Measurements from ENCODE around the gene EYS.

Gene EYS

DNA sequence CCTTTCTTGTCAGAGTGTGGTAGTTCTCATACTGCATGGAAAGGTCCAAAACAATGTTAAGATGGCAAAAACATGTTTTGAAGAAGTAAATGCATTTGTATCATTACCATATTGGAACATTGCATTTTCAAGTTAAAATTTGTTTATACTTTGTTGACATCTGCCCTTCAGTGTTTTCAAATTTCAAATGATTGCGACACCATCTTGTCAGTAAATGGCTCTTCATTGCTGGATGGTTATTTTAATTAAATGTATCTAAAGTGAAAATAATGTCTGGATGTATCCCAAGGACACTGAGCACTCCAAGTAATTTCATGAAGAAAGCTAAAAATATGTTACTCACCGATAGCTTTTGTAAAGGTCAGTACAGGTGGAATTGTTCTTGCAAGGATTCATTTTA is 761.6 kb downstream of the EYS start:
- DNase-seq = no peak

GRCh38 chr6:64932486-64932885 is 774.5 kb downstream of the EYS start:
- DNase-seq = no peak

DNA sequence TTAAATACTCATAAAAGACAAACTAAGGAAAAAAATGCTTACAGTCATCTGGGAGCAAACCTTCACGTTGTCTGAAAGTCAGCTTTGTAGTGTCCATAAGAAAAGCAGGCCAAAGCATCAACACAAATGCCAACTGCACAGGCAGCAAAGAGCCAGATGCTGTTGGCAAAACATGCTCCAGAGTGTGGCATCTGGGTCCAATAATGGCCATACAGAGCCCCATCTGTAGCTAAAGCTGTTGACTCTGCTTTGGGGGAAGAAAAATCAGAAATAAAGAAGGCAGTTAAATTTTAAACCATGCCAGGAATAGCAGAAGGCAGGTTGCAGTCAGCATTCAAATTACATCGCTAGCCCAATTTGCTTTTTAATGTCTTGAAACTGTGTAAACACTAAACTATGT is 776.3 kb downstream of the EYS start:
- DNase-seq = no peak

- no peak for DNase-seq
These were observed 781.0 kb downstream of the EYS start for GRCh38 chr6:64926051-64926450.

- no peak for DNase-seq
These were observed 786.8 kb downstream of the EYS start for GRCh38 chr6:64920257-64920656.

- DNase-seq = no peak
These were observed 792.9 kb downstream of the EYS start for GRCh38 chr6:64914124-64914523.

- no peak for DNase-seq
These were observed 794.1 kb downstream of the EYS start for GRCh38 chr6:64912966-64913365.

GRCh38 chr6:64908104-64908503 is 798.9 kb downstream of the EYS start:
- DNase-seq = no peak

DNA sequence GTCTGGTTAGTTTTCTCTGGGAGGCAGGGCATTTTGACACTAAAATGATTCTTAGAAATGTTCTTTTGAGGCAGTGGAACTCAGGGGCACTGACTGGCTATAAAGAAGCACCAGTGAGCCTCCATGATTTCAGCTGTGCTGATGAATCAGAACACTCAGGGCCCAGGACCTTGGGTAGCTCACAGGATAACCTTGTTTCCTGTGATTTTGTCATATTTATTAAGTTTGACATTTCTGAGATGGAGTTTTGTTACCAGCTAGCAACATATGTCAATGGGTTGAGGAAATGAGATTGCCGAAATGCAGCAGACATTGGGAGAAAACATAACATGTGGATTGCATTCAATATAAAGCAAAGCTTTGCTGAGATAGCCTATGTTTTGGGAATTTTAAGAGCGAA is 802.4 kb downstream of the EYS start:
- no peak for DNase-seq

DNA sequence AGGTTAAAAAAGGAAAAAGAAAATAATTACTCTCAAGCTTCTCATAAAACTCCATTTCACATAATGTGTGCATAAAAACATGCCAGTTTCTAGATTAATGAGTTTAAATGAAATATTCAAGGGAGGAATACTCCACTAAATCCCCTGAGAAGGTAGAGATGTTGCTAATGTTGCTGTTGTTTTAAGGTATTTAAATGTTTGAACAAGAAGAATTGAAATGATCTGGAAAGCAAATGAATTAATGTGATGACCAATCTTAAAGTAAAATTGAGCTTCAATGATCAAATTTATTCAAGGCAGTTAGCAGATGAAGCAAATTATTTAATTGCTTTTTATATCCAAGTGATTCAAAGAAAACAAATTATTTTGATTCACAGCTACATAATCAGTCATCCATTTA is 804.4 kb downstream of the EYS start:
- DNase-seq = no peak

GRCh38 chr6:64896939-64897338 is 810.1 kb downstream of the EYS start:
- DNase-seq = no peak

- DNase-seq = no peak
These were observed 811.1 kb downstream of the EYS start for GRCh38 chr6:64895945-64896344.

GRCh38 chr6:64890609-64891008 is 816.4 kb downstream of the EYS start:
- DNase-seq = peak; percentile 15

DNA sequence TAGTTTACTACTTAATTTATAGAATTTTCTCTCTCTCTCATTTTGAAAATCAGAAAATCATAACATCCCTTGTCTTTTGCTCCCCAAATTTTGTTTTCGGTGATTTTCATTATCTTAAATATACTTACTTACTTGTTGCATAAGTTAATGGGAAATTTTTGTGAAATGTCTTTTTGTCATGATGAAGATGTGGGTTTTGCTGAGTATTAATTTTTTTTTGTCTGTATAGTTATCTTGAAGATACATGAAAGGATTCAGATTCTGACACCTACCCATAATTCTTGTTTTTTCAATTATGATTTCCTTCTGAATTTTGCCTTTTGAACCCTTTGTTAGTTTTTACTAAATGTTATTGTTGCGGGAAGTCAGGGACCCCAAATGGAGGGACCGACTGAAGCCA is 817.9 kb downstream of the EYS start:
- DNase-seq = no peak

GRCh38 chr6:64874776-64875175 is 832.2 kb downstream of the EYS start:
- no peak for DNase-seq

DNA sequence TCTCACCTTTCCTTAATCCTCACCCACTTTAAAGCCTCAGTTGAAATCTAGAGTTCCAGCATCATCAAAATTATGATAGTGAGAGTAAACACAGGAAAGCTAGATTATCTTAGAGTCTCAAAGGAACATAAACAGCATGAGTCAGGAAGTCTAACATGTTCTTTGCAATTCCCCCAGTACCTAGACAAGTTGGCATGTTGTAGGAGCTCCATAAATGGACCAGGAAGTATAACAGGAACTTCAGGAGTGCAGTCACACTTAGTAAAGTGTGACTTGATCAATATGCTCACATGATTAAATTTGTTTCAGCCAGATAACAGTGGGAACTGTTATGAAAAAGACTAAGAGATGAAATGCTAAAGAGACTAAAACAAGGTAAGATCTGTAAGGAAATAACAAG is 834.4 kb downstream of the EYS start:
- DNase-seq = no peak

GRCh38 chr6:64861039-64861651 is 845.9 kb downstream of the EYS start:
- DNase-seq = no peak

DNA sequence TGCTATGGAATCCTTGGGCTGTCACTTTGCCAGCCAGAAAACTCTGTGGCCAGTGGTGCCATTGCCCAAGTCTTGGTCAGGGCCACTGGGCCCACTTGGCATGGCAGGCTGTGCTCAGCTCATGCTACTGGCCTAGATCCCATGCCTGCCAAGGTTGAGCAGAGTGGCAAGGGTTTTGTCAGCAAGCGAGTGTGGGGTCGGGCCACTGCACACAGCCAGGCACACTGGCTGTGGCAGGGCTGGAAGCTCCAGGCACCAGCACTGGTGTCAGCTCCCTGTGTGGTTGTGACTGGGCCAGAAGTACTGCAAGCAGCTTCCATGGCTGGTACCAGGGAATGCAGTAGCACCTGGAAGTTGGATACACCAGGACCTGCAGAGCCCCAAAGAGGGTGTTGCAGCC is 846.8 kb downstream of the EYS start:
- no peak for DNase-seq

GRCh38 chr6:64850121-64850520 is 856.9 kb downstream of the EYS start:
- no peak for DNase-seq

DNA sequence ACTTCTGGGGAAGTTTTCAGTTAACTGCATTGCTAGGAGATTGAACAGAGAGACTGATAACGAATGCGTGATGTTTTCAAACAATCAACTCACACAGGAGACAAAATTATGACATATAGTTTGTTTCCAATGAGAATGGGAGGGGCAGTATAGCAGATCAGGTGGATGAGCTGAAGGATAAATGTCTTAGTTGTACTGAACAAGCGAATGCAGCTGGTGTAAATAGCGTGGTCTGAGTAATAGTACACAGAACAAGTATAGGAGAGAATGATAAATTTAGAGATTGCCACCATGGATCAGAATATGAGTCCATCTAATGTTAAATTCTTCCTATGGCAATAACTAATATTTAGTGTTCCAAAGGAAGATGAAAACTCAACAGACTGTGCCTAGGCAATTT is 858.6 kb downstream of the EYS start:
- no peak for DNase-seq

DNA sequence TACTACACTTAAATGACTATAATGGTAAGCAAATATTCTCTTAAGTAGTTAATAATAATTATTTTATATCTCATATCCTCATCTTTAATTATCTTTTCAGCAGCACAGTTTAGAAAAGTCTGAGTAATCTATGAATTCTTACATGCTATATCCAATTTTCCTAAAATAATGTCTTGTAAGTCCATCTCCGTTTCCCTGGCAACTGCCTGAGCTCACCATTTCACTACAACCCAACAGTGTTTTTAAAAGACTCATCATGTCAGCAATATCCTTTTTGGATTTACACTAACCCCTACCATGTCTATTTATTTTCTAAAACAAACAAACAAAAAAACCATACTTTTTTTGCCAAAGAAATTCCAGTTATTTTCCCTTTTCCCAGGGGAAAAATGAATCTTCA is 859.6 kb downstream of the EYS start:
- no peak for DNase-seq

DNA sequence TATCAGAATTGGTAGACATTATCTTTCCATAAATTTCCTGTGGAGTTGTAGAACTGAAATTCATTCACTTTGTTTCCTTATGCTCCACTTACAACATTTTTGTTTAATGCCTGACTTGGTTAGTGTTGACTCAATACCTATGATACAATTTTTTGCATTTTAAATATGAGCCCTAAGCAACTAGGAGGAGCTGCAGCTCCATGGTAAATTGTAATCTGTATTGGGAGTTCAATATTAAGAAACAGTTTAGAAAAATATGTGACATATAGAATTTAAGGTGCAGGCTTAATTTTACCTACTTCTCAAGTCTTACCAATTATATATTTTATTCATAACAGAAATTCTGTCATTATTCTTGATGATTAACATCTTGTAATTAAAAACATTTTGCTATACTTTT is 868.3 kb downstream of the EYS start:
- no peak for DNase-seq

GRCh38 chr6:64831680-64832079 is 875.3 kb downstream of the EYS start:
- DNase-seq = no peak

DNA sequence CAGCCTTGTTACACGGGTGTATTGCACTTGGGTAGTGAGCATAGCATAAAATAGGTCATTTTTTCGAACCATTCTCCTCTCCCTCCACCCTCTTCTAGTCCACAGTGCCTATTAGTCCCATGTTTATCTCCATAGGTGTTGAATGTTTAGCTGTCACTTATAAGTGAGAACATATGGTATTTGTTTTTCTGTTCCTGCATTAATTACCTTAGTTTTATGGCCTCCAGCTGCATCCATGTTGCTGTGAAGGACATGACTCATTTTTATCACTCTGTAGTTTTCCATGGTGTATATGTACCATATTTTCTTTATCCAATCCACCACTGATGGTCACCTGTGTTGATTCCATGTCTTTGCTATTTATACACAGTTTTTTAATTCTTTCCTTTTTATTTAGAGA is 889.5 kb downstream of the EYS start:
- DNase-seq = no peak

DNA sequence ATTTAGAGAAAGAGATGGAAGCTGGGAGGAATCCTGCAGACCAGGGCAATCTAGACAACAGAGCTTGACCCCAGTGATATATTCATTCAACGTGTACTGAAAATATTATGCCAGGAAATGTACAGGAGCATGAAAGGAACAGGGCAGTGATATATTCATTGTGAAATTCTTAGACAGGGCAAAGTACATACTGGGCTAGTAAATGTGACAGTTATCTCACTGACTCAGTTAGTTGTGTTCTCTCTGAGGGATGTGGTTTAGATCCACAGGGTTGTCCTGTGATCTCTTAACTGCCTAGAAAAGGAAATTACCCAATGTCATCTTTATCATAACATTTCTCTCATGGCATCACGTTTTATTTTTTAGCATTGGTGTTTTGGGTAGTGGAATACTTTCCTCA is 891.3 kb downstream of the EYS start:
- DNase-seq = no peak

GRCh38 chr6:64812138-64812537 is 894.9 kb downstream of the EYS start:
- DNase-seq = no peak

Measured in fibroblast of skin of scalp (primary cell).